Choroid plexus epithelial cell (primary cell): ENCODE results near the gene TMEM120B.
"Not testable (repeated sequence)": the region's sequence is repeated elsewhere in the genome, so short reads cannot be mapped to it uniquely, and the experiment has no call there.

ENCODE experiments used
- DNase-seq: peaks from one replicate; pipeline ENCODE4 v3.0.0-alpha.2; 2010; ENCODE audit warnings: low read depth
- H3K4me3 ChIP-seq: 2 replicates; pipeline ENCODE4 v1.5.1; 2011; ENCODE audit warnings: low read depth, mild to moderate bottlenecking, control low read depth, low read length, moderate library complexity
- TF ChIP-seq, protein P1 (sequence below): conservative IDR thresholded peaks from 2 replicates; pipeline ENCODE4 v1.5.1; 2011; ENCODE audit warnings: low read depth, mild to moderate bottlenecking, control low read depth, inconsistent platforms, low read length, moderate library complexity

The TMEM120B gene

DNA sequence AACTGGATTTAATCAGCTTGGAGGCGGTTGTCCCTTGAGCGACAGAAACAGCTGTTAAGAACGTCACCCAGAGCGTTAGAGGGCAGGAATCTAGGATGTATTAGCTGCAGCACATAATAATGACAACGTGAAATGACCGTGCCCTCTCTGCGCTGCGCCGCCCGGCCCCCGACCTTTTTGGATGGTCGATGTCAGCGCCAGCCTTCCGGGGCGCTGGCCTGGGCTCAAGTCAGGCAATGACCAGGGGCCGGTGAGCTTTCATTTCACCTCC lies 427 bp upstream of the TMEM120B start:
- DNase-seq = no peak
- peak overlapping the region; percentile 87 for H3K4me3 ChIP-seq

DNA sequence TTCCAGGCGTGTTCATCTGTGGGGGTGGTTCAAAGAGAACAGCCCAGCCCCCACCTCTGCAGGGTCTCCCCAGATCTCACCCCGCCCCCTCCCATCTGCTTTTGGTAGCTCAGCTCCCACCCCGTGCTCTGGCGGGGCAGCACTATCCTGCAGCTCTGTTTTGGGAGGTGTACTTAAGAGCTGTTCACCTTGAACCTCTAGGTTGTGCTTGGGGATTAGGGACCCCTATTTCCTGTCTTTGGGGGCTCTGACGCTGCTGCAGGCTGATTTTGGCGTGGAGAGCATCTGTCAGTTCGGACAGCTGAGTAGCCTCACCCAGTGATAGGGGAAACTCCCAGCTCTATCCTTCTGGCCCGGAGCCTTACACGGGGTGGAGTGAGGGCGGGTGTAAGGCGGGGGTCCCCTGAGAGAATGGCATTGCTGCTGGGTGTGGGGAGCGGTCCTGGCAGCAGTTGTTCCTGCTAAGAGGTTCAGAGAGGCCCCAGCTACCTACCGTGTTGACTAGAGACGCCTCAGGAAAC lies 765 bp downstream of the TMEM120B start:
- H3K4me3 ChIP-seq = peak overlapping the region; percentile 87
- DNase-seq = no peak
- TF ChIP-seq, protein P1, sequence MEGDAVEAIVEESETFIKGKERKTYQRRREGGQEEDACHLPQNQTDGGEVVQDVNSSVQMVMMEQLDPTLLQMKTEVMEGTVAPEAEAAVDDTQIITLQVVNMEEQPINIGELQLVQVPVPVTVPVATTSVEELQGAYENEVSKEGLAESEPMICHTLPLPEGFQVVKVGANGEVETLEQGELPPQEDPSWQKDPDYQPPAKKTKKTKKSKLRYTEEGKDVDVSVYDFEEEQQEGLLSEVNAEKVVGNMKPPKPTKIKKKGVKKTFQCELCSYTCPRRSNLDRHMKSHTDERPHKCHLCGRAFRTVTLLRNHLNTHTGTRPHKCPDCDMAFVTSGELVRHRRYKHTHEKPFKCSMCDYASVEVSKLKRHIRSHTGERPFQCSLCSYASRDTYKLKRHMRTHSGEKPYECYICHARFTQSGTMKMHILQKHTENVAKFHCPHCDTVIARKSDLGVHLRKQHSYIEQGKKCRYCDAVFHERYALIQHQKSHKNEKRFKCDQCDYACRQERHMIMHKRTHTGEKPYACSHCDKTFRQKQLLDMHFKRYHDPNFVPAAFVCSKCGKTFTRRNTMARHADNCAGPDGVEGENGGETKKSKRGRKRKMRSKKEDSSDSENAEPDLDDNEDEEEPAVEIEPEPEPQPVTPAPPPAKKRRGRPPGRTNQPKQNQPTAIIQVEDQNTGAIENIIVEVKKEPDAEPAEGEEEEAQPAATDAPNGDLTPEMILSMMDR = no peak

More for the DNA sequence above, 427 bp upstream of the TMEM120B start:
- TF ChIP-seq, protein P1 = no peak

DNA sequence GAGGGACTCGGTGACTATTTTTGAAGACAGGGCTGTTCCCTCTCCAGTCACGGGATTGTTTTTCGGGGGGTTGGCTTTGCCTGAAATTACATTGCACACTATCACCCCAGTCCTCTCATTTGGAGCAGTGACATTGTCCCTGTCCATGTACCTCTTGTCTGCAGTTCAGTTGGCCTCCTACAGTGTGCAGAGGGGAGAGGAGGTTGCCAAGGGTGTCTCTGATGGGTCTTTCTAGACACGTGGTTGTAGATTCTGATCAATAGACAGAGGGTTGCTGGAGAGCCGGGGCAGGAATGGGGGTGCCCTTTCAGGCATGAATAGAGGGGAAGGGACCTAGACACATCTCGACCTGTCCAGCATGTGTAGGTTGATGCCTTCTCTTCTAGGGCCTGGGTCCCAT lies 1.2 kb downstream of the TMEM120B start:
- no peak for DNase-seq
- peak overlapping the region; percentile 87 for H3K4me3 ChIP-seq
- TF ChIP-seq, protein P1 = no peak

DNA sequence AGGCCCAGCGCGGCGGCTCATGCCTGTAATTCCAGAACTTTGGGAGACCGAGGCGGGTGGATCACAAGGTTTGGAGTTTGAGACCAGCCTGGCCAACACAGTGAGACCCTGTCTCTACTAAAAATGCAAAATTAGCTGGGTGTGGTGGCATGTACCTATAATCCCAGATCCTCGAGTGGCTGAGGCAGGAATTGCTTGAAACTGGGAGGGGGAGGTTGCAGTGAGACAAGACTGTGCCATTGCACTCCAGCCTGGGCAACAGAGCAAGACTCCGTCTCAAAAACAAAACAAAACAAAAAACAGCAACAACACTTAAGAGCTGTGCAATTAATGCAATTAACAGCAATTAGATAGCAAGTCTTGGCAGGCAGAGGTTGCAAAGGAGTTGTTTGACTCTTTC lies 2.5 kb downstream of the TMEM120B start:
- H3K4me3 ChIP-seq, DNase-seq: not testable (repeated sequence)

DNA sequence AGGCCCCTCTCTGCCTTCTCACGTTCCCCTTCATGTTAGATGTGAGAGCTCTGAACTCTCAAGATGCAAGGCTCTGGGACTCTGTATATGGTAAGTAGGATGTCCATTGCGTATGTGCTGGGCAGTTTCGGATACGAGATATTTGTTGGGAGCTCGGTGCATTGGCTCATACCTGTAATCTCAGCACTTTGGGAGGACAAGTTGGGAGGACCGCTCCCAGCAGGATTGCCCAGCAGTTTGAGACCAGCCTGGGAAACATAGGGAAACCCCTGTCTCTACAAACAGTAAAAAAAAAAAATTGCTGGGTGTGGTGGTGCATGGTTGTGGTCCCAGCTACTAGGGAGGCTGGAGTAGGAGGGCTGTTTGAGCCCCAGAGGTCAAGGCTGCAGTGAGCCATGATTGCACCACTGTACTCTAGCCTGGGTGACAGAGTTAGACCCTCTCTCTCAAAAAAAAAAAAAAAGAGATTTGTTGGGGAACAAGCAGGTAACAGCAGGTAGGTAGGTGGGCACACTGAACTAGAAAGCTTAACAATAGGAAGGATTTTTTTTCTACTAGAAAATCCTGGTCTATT lies 3.4 kb downstream of the TMEM120B start:
- TF ChIP-seq, protein P1 = no peak
- no peak overlapping the region for H3K4me3 ChIP-seq
- no peak for DNase-seq

DNA sequence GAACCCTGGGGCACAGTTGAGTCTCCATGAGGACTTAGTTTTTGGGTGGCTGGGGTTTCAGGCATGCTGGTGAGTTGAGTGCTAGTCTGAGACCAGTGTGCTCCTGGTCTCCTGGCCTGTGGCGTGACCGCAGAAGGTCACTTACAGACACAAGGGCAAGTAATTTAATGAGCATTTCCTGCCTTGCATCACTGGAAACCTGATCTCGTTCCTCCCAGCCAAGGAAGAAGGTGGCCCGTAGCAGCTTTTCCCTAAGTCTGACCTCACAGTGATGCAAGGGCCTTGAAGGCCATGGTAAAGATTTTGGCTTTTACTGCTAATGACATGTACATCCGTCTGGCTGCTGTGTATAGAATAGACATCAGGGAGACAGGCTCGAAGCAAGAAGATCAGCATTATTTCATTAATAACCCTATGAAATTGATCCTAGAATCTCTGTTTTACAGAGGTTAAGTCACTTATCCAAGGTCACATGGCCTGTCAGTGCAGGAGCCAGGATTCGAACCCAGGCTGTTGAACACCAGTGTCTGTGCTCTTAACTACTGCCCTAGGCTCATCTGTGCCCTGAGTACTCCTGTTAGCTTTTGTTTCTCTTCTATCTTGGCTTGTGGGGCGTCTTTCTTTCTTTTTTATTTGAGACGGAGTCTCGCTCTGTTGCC lies 4.6 kb downstream of the TMEM120B start:
- DNase-seq = peak; percentile 96
- H3K4me3 ChIP-seq = no peak overlapping the region
- TF ChIP-seq, protein P1 = no peak

DNA sequence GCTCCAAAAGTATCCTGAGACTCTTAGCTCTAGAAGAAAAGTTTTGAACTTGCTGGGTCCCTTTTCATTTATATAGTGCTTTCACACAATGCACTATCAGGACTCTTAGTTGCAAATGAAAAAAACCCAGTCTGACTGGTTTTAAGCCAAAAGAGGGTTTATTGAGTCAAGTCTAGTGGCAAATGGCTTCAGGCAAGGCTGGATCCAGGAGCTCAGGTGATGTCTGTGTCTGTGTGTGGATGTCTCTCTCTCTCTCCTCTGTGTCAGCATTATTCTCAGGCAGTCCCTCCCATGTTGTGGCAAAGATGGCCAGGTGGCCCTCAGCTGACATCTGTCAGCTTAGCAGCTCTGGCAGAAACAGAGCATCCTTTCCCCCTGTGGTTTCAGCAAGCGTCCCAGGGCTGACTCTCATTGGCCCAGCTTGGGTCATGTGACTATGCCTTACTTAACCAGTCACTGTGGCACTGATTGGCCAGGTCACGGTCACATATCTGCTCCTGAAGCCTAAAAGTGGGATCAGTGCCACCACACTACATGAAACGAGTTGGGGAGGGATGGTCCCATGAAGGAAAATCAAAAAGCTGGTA lies 6.2 kb downstream of the TMEM120B start:
- no peak overlapping the region for H3K4me3 ChIP-seq
- TF ChIP-seq, protein P1 = no peak
- DNase-seq = no peak
